ENCODE measurements around the gene NRXN2.
A peak's percentile ranks its signal among the peaks of the same experiment; 100 is the strongest.

Gene NRXN2

DNA sequence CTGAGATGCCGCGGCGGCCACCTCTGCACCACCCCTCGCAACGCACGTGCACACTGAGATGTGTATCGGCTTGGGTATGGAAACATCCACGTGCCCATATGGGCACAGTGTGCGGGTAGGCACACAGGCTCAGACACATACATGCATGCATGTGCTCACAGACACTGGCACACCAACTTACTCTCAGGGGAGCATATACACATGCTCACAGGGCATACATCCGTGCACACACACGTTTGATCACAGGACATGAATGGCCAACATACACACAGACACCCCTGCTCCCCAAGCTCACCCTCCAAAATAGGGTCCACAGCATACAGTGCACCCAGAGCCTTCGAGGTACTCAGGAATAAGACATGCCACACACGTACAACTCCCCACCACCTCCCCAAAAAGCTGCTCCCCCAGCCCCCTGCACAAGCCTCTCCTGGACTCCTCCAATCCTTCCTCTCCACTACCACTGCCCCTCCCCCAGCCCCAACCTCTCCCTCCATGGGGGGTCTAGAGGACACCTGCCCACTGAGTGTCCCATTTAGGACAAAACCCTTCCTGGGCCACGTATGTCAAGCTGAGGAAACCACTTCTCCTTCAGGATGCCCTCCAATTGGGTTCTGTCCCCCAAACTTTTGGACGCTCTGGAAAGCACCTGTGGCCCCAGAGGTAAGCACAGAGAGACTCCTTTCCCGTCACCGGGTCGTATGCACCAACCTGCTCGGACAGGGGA is 78.9 kb downstream of the NRXN2 start:
- no peak for DNase-seq

DNA sequence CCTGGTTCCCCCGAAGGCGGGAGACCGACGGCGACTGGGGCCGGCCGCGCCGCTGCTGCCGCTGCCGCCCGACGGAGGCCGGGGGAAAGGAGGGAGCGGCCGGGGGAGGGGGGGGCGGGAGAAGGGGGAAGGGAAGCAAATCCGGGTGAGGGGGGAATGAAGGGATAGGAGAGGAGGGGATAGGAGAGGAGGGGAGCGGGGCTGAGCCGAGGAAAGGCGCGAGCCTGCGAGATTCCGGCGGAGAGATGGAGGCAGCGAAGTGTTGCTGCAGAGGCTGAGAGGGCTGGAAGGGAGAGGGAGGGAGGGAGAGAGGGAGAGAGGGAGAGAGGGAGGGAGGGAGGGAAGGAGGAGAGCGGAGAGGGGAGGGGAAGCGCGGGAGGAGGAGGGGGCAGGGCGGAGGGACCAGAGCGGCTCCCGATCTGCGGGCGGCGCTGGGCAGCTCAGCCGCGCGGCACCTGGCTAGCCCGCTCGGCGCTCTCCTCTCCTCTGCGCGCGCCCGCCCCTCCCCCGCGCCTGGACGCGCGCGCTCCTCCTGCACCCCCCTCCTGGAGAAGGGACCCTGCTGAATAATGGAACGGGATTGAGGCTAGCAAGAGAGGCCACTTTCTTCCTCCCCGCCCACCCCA is 79.6 kb downstream of the NRXN2 start:
- peak; percentile 72 for DNase-seq

- DNase-seq = no peak
Measured at GRCh38 chr11:64642871-64643255, 80.1 kb downstream of the NRXN2 start.

DNA sequence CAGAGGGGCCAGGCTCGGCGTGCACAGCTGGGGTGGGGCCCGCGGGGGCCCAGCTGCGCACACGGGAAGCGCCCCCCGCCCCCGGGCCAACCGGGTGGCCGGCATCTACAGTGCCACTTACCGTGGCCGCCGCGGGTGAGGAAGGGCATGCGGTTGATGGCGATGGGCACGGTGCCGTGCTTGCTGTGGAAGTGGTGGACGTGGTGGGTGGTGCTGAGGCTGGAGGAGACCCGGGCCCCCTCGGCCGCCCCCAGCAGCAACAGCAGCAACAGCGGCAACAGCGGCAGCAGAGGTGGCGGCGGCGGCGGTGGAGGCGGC is 80.6 kb downstream of the NRXN2 start:
- DNase-seq = no peak

DNA sequence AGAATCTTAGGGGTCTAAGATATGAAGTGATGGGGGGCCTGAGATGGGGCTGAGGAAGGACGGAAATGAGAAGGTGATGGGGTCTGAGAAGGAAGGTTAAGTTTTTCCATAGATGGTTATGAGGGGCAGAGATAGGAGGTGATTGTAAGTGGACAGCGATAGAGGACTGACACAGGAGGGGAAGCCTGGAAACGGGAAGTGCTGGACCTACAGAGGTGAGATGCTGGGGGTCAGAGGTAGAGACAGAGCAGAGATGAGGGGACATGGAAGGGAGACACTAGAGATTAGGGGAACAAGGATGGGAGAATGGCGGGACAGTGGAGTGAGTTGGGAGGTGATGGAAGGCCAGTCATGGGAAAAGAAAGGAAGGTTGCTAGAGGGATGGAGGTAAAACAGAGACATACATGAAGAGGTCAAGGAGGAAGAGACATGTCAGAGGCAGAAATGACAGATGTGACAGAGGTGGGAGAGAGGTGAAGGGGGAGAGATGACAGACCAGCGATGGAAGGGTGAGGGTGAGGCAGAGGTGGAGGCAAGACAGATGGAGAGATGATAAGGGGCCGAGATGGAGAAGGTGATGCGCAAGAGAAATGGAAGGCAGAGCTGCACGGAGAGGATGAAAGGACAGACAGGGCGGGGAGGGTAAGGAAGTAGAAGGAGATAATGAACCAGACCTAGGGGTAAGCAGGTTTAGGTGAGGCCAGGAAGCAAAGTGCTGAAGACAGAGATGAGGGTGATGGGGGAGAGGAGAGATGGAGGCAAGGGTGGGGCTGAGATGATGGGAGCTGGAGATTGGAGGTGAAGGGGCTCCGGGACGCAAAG is 81.2 kb downstream of the NRXN2 start:
- DNase-seq = no peak

DNA sequence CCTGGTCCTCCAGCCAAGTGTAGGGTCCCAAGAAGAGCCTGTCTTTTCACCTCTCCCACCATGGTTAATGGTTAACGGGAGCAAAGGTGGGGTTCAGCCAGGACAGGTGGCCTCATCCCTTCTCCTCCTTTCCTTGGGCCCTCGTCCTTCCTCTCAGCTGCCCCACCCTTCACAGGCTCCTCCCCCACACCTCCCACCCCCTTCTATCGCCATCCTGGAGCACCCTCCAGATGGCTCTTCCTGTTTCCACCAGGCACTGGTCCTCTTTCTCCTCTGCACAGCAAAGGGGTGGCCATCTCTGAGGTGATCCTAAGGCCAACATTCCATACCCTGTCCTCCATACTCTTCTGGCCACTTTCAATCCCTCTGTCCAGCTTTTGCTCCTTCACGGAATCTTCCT is 83.1 kb downstream of the NRXN2 start:
- no peak for DNase-seq

DNA sequence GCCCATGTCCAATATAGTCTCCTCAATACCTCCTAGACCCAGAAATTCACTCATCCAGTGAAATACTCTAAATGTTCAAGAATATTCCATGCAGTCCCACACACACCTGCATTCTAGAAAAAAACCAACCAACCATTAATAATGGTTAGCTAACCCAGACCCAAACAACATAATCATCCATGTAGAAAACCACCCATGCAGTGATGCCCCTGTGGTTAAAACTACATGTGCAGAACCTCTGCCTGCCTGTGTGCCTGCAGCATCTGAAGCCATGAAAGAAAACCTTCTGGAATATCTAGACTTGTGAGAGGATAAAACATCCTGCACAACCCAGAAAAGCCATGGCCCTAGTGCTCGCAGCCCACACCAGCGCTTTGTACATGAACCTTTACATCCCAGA is 84.2 kb downstream of the NRXN2 start:
- no peak for DNase-seq

GRCh38 chr11:64638018-64638665 is 84.9 kb downstream of the NRXN2 start:
- DNase-seq = no peak

GRCh38 chr11:64637334-64638017 is 85.5 kb downstream of the NRXN2 start:
- DNase-seq = no peak

- no peak for DNase-seq
Measured at GRCh38 chr11:64633555-64634159, 89.3 kb downstream of the NRXN2 start.

- no peak for DNase-seq
Measured at GRCh38 chr11:64632654-64633053, 90.3 kb downstream of the NRXN2 start.

- no peak for DNase-seq
Measured at GRCh38 chr11:64632237-64632636, 90.8 kb downstream of the NRXN2 start.

DNA sequence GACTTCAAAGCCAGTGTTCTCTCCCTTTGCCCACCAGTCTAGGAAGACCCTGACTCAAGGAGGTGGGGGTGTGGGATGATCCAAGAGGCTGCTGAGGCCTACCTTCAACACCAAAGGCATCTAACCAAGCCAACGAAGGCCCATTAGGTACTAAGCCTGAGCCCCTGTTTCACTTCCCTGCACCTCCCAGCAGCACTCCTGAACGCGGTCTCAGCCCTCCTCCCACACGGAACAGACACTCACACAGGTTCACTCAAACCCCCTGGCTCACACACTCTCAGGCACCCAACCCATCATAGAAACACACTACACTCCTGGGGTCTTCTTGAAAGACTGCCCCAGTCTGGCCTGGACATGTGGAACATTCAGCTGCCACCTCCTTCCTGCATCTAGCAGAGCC is 91.3 kb downstream of the NRXN2 start:
- no peak for DNase-seq

GRCh38 chr11:64629796-64630562 is 93.0 kb downstream of the NRXN2 start:
- peak; percentile 63 for DNase-seq

DNA sequence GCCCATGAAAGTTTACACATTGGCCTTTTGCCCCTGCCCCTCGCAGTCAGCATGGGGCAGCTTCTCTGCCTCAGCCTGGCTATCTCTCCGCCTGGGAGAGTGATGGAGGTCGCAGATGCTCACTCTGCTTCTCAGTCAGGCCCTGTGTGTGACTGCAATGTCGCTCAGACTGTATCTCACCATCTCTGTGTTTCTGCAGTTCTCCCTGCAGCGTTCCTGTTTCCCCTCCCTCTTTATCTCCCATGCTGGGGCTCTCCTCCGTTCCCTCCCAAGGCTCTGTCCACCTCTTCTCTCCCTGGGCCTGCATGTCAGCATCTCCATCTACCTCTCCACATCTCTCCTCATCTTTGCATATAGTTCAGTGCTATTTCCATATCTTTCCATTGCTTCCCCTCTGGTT is 93.9 kb downstream of the NRXN2 start:
- DNase-seq = no peak

GRCh38 chr11:64628596-64628995 is 94.4 kb downstream of the NRXN2 start:
- no peak for DNase-seq

DNA sequence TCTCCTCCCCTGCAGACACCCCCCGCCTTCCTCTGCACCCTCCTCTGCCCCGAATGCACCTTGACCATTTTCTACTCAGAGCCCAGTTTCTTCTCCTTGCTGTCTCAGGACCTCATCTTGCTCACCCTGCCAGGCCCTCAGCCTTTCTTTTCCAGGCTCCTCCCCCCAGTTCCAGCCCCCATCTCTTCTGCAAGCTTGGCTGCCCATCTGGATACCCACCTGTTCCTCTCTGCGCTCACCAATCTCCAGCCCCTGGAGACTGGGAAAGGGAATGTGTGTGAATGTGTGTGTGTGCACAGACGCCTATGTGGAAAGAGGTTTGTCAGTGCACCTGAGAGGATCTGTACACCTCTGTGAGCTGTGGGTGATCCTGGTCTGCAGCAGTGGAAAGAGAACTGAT is 95.6 kb downstream of the NRXN2 start:
- DNase-seq = no peak

DNA sequence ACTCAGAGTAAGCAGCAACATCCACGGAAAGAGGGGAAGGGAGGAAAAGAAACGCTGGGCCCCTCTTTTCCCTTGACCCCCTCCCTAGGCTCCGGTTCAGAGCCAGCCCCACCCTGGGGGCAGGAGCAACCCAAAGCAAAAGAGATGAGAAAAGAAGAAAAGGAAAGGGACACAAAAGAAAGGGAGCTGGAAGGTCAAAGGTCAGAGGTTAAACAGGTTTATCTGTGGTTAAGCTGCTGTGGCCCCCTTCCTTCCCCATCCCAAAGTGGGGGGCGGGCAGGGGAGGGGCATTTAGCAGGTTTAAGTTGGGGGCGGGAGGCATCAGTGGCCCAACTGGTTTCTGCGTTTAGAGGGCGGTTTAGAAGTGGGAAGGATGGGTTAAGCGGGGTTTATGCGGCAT is 96.4 kb downstream of the NRXN2 start:
- DNase-seq = no peak

DNA sequence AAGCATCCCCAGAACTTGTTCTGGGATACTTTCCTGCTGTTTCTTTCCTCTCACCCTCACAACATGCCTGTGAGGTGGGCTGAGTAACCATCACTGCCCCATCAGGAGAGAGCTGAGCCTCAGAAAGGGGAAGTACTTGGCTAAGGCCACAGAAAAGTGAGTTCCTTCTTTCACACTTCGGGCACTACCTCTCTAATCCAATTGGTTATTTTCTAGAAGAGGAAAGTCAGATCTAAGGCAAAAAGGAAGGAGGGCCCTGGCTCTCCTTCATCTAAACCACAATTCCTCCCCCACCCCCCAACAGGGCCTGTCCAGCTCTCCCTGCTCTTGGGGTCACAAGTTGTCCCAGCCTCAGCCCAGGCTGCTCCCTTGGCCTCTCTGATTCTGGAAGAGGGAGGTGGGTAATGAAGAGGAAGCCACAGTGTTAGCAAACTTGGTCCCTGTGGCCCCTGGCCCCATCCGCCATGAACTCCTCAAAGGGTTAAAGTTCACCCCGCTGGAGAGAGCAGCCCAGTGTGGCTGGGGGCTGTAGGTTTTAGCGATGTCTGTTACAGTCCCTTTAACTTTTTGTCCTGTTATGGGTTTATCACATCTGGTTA is 98.0 kb downstream of the NRXN2 start:
- DNase-seq = no peak

DNA sequence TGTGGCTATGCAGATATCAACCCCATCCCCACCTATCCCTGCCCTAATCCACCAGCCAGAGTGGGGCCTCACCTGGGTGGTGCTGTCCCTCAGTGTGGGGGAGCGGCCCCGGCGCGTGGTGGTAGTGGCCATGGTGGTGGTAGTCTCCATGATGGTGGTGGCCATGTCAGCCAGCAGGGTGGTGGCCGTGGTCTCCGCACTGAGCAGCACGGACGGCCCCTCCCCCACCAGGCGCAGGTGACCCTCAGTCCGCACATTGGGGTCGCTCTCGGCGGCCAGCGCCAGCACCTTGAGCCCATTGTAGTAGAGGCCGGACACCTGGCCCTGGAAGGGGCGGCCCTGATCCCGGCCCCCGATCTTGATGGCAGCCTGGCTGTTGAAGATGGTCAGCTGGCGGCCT is 100.3 kb downstream of the NRXN2 start:
- DNase-seq = no peak

GRCh38 chr11:64621283-64622019 is 101.5 kb downstream of the NRXN2 start:
- no peak for DNase-seq

All from femur (tissue), 1 donor.